Lower leg skin (tissue), 4 donors: ENCODE data around the gene TRMT61A. TPM values are rescaled to one million over a fixed set of nuclear protein-coding genes. Genes with fewer than 3 reads are reported as not detected.
A peak's percentile ranks its signal among the peaks of the same experiment; 100 is the strongest.
"Not testable (repeated sequence)": the region's sequence is repeated elsewhere in the genome, so short reads cannot be mapped to it uniquely, and the experiment has no call there.

Experiments
- DNase-seq, 2 donors: peaks; one replicate each; pipeline ENCODE4 v3.0.0-alpha.2; 2019; ENCODE audit warnings: low spot score in 2 of 2
- H3K4me3 ChIP-seq: fragments of 200-600 bp; sonication (generic); 2 replicates; pipeline ENCODE4 v1.5.1; 2017; ENCODE audit warnings: mild to moderate bottlenecking, low read depth; ENCODE audit not compliant: poor library complexity, severe bottlenecking
- CTCF ChIP-seq, 3 donors: fragments of 450-650 bp; IDR thresholded peaks; one replicate each; pipeline ENCODE4 v1.5.1; 2016; ENCODE audit warnings: antibody characterized with exemption in 3 of 3, mild to moderate bottlenecking in 3 of 3, moderate library complexity in 2 of 3
- POLR2A ChIP-seq, 2 donors: fragments of 450-650 bp; IDR thresholded peaks; one replicate each; pipeline ENCODE4 v1.6.1; 2016 to 2017; ENCODE audit warnings: antibody characterized with exemption in 2 of 2, mild to moderate bottlenecking in 1 of 2, moderate library complexity in 1 of 2
- WGBS, 2 donors: methylation state at CpG; one replicate each; pipeline ENCODE4 v1.1.5; 2018; 5-methylcytosine and 5-hydroxymethylcytosine counted together
- intact Hi-C: fragments of 100-400 bp; cut with DNase I; formaldehyde crosslinking; loops from one replicate; pipeline ENCODE4 v1.15.0; 2023; ENCODE audit warnings: low total_unique reads
- total RNA-seq, 4 donors: library from RNA; depleted of rRNA; stranded (reverse); fragments of >200 nt; gene quantifications; one replicate each; pipeline ENCODE4 v1.1.0, GENCODE V29; 2016

The TRMT61A gene
- total RNA-seq, 4 donors from 2014 or later: 9.2 to 22.5 (median 16.0) TPM

- DNase-seq: peak in 1 of 2 donors; percentile 64
- TF ChIP-seq CTCF (IDR thresholded peaks at IDR 0.05) (no peak), POLR2A (IDR thresholded peaks at IDR 0.05) (no peak)
- H3K4me3 ChIP-seq: no peak overlapping the region
- intact Hi-C loops: no loop called here
- WGBS, 2 donors: 88 to 91% methylated on average over 11 of the region's 11 CpGs
These were observed 18.9 kb upstream of the TRMT61A start for GRCh38 chr14:103509864-103510723.

- H3K4me3 ChIP-seq: no peak overlapping the region
- peak in 1 of 2 donors; percentile 80 for DNase-seq
- intact Hi-C loops: no loop called here
- WGBS, 2 donors: 86 to 90% methylated on average over 26 of the region's 26 CpGs
- TF ChIP-seq CTCF (IDR thresholded peaks at IDR 0.05) (no peak), POLR2A (IDR thresholded peaks at IDR 0.05) (no peak)
These were observed 18.0 kb upstream of the TRMT61A start for GRCh38 chr14:103510724-103511693.

- DNase-seq, H3K4me3 ChIP-seq, intact Hi-C loops: not testable (repeated sequence)
- 78 to 87% methylated on average over 8 of the region's 8 CpGs for WGBS, 2 donors
These were observed 16.8 kb upstream of the TRMT61A start for GRCh38 chr14:103512180-103512579.

- WGBS, 2 donors: 23 to 29% methylated on average over 25 of the region's 25 CpGs
- TF ChIP-seq CTCF (IDR thresholded peaks at IDR 0.05) (no peak), POLR2A (IDR thresholded peaks at IDR 0.05) (no peak)
- intact Hi-C loops: no loop called here
- peak in 1 of 2 donors; percentile 82 for DNase-seq
- no peak overlapping the region for H3K4me3 ChIP-seq
These were observed 16.0 kb upstream of the TRMT61A start for GRCh38 chr14:103512701-103513611.

- intact Hi-C loops: loop anchor here (1.0 to 5.0 kb wide), 2 partner anchors 37 to 1003 kb away; no protein-coding TSS in a partner anchor
- no peak overlapping the region for H3K4me3 ChIP-seq
- no peak for TF ChIP-seq CTCF (IDR thresholded peaks at IDR 0.05)
- TF ChIP-seq POLR2A (IDR thresholded peaks at IDR 0.05): no peak
- DNase-seq: no peak
- WGBS, 2 donors: 70 to 75% methylated on average over 15 to 18 of the region's 18 CpGs
These were observed 14.2 kb upstream of the TRMT61A start for GRCh38 chr14:103514596-103515421.
